Measurements from ENCODE around the gene NCDN. TPM values are rescaled to one million over a fixed set of nuclear protein-coding genes. Genes with fewer than 3 reads are reported as not detected.
A peak's percentile ranks its signal among the peaks of the same experiment; 100 is the strongest.

The NCDN gene
- total RNA-seq, 2 donors from 2014 or later: 8.6 to 11.2 TPM

GRCh38 chr1:35553851-35554250 lies 3.7 kb upstream of the NCDN start:
- ATAC-seq: no peak
- intact Hi-C loops (cut with DNase I, micrococcal nuclease): no loop called here
- no peak for DNase-seq

- ATAC-seq (no peak), DNase-seq (no peak)
- intact Hi-C loops (cut with DNase I, micrococcal nuclease): no loop called here
Observed at GRCh38 chr1:35554266-35555211, 3.1 kb upstream of the NCDN start.

- intact Hi-C loops (cut with DNase I, micrococcal nuclease): no loop called here
Observed at GRCh38 chr1:35555212-35555584, 2.4 kb upstream of the NCDN start.

GRCh38 chr1:35555601-35556477 lies 1.8 kb upstream of the NCDN start:
- intact Hi-C loops (cut with DNase I, micrococcal nuclease): no loop called here
- peak; percentile 35 for ATAC-seq
- no peak for DNase-seq

More at GRCh38 chr1:35555212-35555584, 2.4 kb upstream of the NCDN start:
- ATAC-seq (no peak), DNase-seq (no peak)

GRCh38 chr1:35556484-35557117 lies 998 bp upstream of the NCDN start:
- DNase-seq (no peak), ATAC-seq (no peak)
- intact Hi-C loops (cut with DNase I, micrococcal nuclease): no loop called here

GRCh38 chr1:35557118-35557610 lies 435 bp upstream of the NCDN start, which contains the start of gene KIAA0319L:
TSS of gene KIAA0319L (minus strand) at chr1:35557403. CDS start at chr1:35554491, 2,912 bp downstream.
- intact Hi-C loops (cut with DNase I, micrococcal nuclease): no loop called here
- DNase-seq: peak; percentile 90 to 91
- ATAC-seq: peak; percentile 88

GRCh38 chr1:35558374-35559316 lies 1.0 kb downstream of the NCDN start:
- ATAC-seq: no peak
- no peak for DNase-seq
- intact Hi-C loops (cut with DNase I, micrococcal nuclease): no loop called here

GRCh38 chr1:35559317-35559944 lies 1.8 kb downstream of the NCDN start:
- intact Hi-C loops (cut with DNase I, micrococcal nuclease): no loop called here
- ATAC-seq (no peak), DNase-seq (no peak)

- ATAC-seq (no peak), DNase-seq (no peak)
- intact Hi-C loops (cut with DNase I, micrococcal nuclease): loop anchor here (5.0 to 10.0 kb wide), 3 partner anchors 106 to 154 kb away; partner anchors contain the start of gene C1orf216 (in 1 of the 2)
Observed at GRCh38 chr1:35560256-35561225, 2.9 kb downstream of the NCDN start.

- intact Hi-C loops (cut with DNase I, micrococcal nuclease): loop anchor here (5.0 to 10.0 kb wide), 3 partner anchors 107 to 153 kb away; partner anchors contain the start of gene C1orf216 (in 1 of the 2)
- DNase-seq (no peak), ATAC-seq (no peak)
Observed at GRCh38 chr1:35561297-35561971, 3.8 kb downstream of the NCDN start.

- ATAC-seq: no peak
- intact Hi-C loops (cut with DNase I, micrococcal nuclease): loop anchor here (5.0 to 10.0 kb wide), 3 partner anchors 107 to 153 kb away; partner anchors contain the start of gene C1orf216 (in 1 of the 2)
- no peak for DNase-seq
Observed at GRCh38 chr1:35561972-35562680, 4.5 kb downstream of the NCDN start.

- no peak for ATAC-seq
- intact Hi-C loops (cut with DNase I, micrococcal nuclease): loop anchor here (5.0 to 10.0 kb wide), 3 partner anchors 108 to 152 kb away; partner anchors contain the start of gene C1orf216 (in 1 of the 2)
- DNase-seq: no peak
Observed at GRCh38 chr1:35563166-35563565, 5.6 kb downstream of the NCDN start.

GRCh38 chr1:35564037-35564883 lies 6.7 kb downstream of the NCDN start:
- DNase-seq: peak; percentile 65 to 89
- peak; percentile 73 for ATAC-seq
- intact Hi-C loops (cut with DNase I, micrococcal nuclease): loop anchor here (5.0 to 10.0 kb wide), 3 partner anchors 109 to 151 kb away; partner anchors contain the start of gene C1orf216 (in 1 of the 2)

All from left colon (tissue), 2 donors.